AG04450 (cell line): ENCODE measurements around the gene KXD1. TPM values are rescaled to one million over a fixed set of nuclear protein-coding genes. Genes with fewer than 3 reads are reported as not detected.
"Not testable (repeated sequence)": the region's sequence is repeated elsewhere in the genome, so short reads cannot be mapped to it uniquely, and the experiment has no call there.

ENCODE experiments used
- CTCF ChIA-PET: fragments of 300-600, 350-600 bp; formaldehyde crosslinking; extraction: SDS; loops from one replicate; lab custom pipeline; 2022; ENCODE audit warnings: antibody characterized with exemption, inconsistent platforms; lab: Charles Lee
- POLR2A ChIA-PET: fragments of 350-600 bp; formaldehyde crosslinking; extraction: SDS; loops from one replicate; lab custom pipeline; 2021; ENCODE audit warnings: antibody characterized with exemption, inconsistent platforms; lab: Yijun Ruan, JAX
- DNase-seq: peaks from one replicate; pipeline ENCODE4 v3.0.0-alpha.2; 2011; ENCODE audit warnings: low read depth, low spot score
- H3K27ac ChIP-seq: one replicate; pipeline ENCODE4 v1.5.1; 2012; ENCODE audit warnings: low read depth, low read length, control low read depth
- H3K27me3 ChIP-seq: one replicate; pipeline ENCODE4 v1.6.0; 2012; ENCODE audit warnings: low read length; ENCODE audit not compliant: control insufficient read depth, insufficient read depth
- H3K4me3 ChIP-seq: 2 replicates; pipeline ENCODE4 v1.5.1; 2011; ENCODE audit warnings: mild to moderate bottlenecking, low read depth, low read length, control low read depth
- H3K9me3 ChIP-seq: 2 replicates; pipeline ENCODE4 v1.5.1; 2012; ENCODE audit warnings: low read length; ENCODE audit not compliant: control insufficient read depth, insufficient read depth
- polyA plus RNA-seq: library from polyadenylated mRNA; depleted of rRNA; stranded (reverse); fragments of >200 nt; gene quantifications from 2 replicates; pipeline ENCODE4 v1.2.3, GENCODE V29; 2011
- TF ChIP-seq, protein P1 (sequence below): IDR thresholded peaks from 2 replicates; pipeline ENCODE4 v1.5.1; 2011; ENCODE audit warnings: low read depth, low read length, control low read depth, inconsistent platforms

Gene KXD1
- polyA plus RNA-seq, 1 experiment: 77.3 TPM

DNA sequence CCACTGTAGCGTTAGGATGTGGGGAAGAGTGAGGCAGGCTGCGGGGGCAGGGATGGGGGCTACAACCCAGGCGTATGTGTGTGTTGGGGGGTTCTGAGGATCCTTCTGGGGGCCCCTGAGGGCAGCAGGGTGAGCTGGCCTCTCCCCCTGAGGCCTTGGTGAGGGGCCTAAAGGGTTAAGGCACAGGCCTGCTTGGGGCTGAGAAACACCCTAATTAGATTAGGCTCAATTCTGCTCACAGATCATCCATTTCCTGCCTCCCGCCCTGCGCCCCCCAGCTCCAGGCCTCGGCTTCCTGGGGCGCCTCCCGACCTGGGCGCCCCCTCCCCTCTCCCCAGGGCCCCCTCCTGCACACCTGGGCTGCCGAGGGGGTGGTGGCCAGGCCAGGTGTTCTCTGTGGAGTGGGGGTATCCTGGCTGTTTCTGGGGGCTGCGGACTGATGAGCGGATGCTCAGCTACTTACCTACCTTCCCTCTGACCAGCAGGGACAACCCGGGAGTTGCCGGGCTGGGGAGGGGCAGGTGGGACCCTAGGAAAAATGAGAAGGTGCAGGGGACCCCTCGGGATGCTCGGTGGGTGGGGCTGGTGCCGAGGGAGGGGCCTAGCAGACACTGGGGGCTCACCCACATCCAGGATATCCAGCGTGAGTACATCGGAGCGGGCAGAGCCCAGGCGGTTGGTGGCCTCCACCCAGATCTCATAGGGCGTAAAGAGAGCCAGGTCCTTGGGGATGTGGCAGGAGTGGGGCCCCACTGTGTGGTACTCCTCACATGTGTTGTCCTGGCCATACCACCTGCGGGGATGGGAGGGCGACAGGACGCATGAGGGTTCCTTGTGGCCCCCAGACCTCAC is 40.4 kb downstream of the KXD1 start:
- ChIA-PET CTCF (interaction anchor here (0.6 kb wide), 1 partner anchor 154 kb away, joined by 6 read pairs; no protein-coding TSS in a partner anchor), POLR2A (no interaction called here)
- H3K4me3 ChIP-seq: no peak overlapping the region
- peaks cover 9% of the 10 kb centered on the region for H3K27me3 ChIP-seq
- no peak for DNase-seq
- no peak overlapping the region for H3K27ac ChIP-seq
- H3K9me3 ChIP-seq: peaks cover 3% of the 10 kb centered on the region; the same call in 1 of the 2 replicates
- TF ChIP-seq, protein P1, sequence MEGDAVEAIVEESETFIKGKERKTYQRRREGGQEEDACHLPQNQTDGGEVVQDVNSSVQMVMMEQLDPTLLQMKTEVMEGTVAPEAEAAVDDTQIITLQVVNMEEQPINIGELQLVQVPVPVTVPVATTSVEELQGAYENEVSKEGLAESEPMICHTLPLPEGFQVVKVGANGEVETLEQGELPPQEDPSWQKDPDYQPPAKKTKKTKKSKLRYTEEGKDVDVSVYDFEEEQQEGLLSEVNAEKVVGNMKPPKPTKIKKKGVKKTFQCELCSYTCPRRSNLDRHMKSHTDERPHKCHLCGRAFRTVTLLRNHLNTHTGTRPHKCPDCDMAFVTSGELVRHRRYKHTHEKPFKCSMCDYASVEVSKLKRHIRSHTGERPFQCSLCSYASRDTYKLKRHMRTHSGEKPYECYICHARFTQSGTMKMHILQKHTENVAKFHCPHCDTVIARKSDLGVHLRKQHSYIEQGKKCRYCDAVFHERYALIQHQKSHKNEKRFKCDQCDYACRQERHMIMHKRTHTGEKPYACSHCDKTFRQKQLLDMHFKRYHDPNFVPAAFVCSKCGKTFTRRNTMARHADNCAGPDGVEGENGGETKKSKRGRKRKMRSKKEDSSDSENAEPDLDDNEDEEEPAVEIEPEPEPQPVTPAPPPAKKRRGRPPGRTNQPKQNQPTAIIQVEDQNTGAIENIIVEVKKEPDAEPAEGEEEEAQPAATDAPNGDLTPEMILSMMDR: no peak

DNA sequence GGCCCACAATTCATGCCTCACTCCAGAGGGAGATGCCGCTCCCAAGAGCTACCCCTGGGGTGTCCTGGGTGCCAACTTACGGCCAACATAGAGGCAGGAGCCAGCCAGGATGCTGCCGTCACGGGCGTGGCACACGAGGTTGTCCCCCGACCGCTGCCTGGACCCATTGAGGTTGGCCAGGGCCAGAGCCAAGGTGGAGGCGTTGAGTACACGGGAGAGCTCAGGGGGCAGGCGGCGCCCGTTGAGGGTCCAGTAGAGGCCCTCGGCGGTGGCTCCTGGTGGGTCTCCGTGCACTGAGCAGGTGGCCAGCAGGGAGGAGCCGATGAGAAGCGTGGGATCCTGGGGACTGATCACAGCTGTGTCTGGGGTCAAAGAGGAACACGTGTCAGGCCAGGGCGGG is 41.8 kb downstream of the KXD1 start:
- ChIA-PET POLR2A (no interaction called here), CTCF (no interaction called here)
- TF ChIP-seq, protein P1: no peak
- no peak for DNase-seq
- peaks cover 19% of the 10 kb centered on the region for H3K27me3 ChIP-seq
- no peak overlapping the region for H3K4me3 ChIP-seq
- peaks cover 3% of the 10 kb centered on the region; the same call in 1 of the 2 replicates for H3K9me3 ChIP-seq
- no peak overlapping the region for H3K27ac ChIP-seq

DNA sequence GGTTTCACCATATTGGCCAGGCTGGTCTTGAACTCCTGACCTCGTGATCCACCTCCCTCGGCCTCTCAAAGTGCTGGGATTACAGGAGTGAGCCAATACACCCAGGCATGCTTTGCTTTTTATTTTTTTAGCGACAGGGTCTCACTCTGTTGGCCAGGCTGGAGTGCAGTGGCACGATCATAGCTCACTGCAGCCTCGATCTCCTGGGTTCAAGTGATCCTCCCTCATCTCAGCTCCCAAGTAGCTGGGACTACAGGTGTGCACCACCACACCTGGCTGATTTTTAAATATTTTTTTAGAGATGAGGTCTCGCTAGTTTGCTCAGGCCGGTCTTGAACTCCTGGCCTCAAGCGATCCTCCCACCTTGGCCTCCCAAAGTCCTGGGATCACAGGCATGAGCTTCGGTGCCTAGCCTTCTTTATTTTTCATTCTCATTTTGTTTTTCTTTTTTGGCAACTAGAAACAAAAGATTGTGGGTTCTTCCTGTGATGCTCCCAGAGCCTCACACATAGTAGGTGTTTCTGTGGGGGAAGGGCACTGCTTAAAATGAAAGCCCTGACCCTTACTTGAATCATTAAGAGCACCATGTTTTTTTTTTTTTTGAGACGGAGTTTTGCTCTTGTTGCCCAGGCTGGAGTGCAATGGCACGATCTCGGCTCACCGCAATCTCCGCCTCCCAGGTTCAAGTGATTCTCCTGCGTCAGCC is 43.2 kb downstream of the KXD1 start:
- peaks cover 32% of the 10 kb centered on the region for H3K27me3 ChIP-seq
- H3K9me3 ChIP-seq, H3K27ac ChIP-seq, DNase-seq, H3K4me3 ChIP-seq: not testable (repeated sequence)
- CTCF ChIA-PET: interaction anchor here (2.0 kb wide), 1 partner anchor 12 kb away, joined by 6 read pairs; the partner anchor contains the start of gene REX1BD
- POLR2A ChIA-PET: interaction anchor here (0.7 kb wide), 2 partner anchors 19 to 82 kb away, joined by 3 read pairs; no protein-coding TSS in a partner anchor

DNA sequence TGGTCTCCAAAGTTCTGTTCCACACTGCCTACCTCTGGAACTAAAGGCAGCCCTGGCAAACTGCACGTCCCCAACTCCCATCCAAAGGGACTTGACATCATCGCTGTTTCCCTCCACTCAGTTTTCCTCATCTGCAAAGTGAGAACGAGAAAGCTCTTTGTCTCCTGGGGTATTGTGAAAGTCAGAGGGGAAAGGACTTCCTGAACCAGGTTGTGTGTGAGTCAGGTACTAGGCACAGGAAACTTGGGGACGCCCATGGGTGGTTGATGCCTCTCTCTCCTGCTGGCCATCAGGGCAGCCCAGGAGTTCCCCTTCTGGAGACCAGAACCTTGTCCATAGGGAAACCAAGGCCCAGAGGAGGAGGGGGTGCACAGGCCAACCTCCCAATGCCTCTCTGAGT is 44.2 kb downstream of the KXD1 start:
- TF ChIP-seq, protein P1: no peak
- Histone ChIP-seq H3K27me3 (peaks cover 33% of the 10 kb centered on the region), H3K9me3 (no peaks in the 10 kb centered on the region; the same call in 1 of the 2 replicates), H3K4me3 (no peak overlapping the region), H3K27ac (no peak overlapping the region)
- ChIA-PET CTCF (interaction anchor here (2.0 kb wide), 1 partner anchor 13 kb away, joined by 6 read pairs; the partner anchor contains the start of gene REX1BD), POLR2A (no interaction called here)
- no peak for DNase-seq

DNA sequence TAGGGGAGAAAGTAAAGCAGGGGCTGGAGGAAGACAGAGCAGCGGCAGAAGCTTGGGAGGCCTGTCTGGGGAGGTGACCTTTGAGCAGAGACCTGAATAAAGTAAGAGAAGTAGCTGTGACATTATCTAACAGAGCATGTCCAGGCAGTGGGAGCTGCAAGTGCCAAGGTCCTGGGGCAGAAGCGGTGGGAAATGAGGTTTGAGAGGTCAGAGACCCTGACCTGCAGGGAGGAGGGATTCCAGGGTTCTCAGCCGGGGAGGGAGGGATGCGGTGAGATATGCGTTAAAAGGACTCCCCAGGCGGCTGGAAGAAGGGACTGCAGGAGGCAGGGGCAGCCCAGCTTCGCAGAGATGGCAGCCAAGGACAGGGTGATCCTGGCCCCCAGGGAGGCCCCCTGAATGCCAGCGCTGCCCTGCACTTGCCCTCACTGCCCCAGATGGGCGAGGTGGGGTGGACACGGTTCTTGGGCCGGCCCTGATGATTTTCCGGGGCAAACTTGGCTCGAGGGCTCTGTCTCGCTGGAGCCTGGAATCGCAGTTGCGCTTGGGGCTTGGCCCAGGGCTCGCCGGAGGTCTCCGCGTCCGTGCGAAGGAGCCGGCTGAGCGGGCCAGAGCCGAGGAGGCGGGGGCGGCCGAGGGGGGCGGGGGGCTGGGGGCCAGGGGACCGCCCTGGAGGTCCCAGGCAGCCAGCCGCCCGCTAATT is 45.7 kb downstream of the KXD1 start:
- POLR2A ChIA-PET: no interaction called here
- Histone ChIP-seq H3K4me3 (no peak overlapping the region), H3K27ac (no peak overlapping the region), H3K27me3 (peaks cover 48% of the 10 kb centered on the region), H3K9me3 (no peaks in the 10 kb centered on the region; the same call in 1 of the 2 replicates)
- CTCF ChIA-PET: interaction anchor here (1.1 kb wide), 1 partner anchor 9 kb away, joined by 8 read pairs; no protein-coding TSS in a partner anchor
- no peak for DNase-seq
- TF ChIP-seq, protein P1: peak; percentile 34
